KOPT-K1 (cell line): ENCODE data around the gene MBNL2.

ENCODE experiments used
- H3K27ac ChIP-seq: fragments of 200-600 bp; sonication (generic); 2 replicates; pipeline ENCODE4 v1.5.1; 2016; ENCODE audit warnings: antibody characterized with exemption, mild to moderate bottlenecking, low read depth, low read length; ENCODE audit not compliant: poor library complexity, severe bottlenecking
- H3K36me3 ChIP-seq: fragments of 200-600 bp; sonication (generic); 2 replicates; pipeline ENCODE4 v1.5.1; 2017; ENCODE audit warnings: antibody characterized with exemption, mild to moderate bottlenecking, low read length, moderate library complexity; ENCODE audit not compliant: insufficient read depth
- H3K9me3 ChIP-seq: fragments of 200-600 bp; sonication (generic); 2 replicates; pipeline ENCODE4 v1.5.1; 2017; ENCODE audit warnings: antibody characterized with exemption, low read length, mild to moderate bottlenecking; ENCODE audit not compliant: insufficient read depth, poor library complexity, severe bottlenecking

Gene MBNL2

DNA sequence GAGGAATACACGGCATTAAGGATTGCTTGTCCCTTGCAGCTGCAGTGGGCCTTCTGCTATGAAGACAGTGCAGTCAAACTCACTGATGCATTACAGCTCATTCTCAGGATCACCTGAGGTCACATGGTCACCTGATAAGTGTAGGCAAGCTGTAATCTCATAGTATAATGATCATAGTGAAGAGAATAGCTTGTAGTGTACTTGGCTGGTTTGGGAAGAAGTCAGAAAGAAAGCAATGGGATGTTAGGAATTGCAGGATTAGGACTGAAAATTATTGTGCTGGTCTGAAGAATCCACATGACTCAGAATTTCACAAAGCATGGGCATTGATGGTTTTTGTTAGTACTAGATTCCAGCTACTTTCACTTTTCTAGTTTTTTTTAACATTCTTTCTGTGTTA lies 76.7 kb downstream of the MBNL2 start:
- no peaks in the 10 kb centered on the region for H3K9me3 ChIP-seq
- H3K36me3 ChIP-seq: no peaks in the 10 kb centered on the region
- no peak overlapping the region for H3K27ac ChIP-seq

DNA sequence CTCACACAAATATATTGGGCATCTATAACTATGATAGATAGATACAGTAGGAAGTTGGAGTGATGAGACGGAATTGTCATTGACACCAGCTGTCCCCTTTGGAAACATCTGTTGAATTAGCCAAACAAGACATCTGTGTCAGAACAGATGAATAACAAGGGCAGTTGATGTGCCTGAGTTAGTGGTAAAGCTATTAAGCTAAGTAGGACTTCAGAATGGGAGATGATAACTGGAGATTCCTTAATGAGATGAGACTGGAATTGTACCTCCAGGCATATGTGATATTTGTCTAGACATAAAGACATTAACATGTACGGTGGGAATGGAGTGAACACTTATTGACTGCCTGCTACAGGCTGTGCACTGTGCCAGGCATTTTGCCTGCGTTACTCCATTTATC lies 78.7 kb downstream of the MBNL2 start:
- no peak overlapping the region for H3K27ac ChIP-seq
- no peaks in the 10 kb centered on the region for H3K9me3 ChIP-seq
- no peaks in the 10 kb centered on the region for H3K36me3 ChIP-seq

DNA sequence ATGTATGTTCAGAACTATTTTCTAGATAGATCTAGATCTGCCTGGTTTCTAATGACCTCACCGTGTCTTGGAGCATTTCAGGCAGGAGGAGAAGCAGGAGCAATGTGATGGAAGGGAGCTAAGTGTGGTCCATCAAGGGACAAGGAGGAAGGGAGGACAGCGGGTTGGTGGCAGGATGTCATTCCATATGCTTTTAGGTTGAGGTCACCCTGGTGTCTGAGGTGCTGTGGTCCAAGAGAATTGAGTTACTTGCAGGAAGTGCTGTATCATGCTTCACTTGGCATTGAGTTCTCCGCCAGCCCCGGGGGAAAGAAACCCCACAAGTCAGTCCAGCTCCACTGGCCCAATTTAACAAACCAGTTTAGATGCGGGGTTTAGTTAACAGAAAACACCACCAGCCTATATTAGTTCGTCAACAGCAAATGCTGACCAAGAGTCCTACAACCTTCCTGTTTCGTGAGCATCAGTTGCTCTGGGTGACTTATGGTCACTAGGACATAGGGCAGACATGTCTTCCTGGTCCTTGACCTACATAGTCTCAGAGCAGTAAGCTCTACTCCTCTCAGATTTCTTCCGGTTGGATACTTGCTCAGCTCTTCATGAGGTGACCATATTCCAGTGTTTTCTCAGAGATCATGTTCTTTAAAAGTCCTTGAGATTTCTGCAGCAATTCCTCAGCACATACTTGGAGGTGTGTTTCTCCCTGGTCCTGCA lies 79.4 kb downstream of the MBNL2 start:
- Histone ChIP-seq H3K27ac (no peak overlapping the region), H3K9me3 (no peaks in the 10 kb centered on the region), H3K36me3 (no peaks in the 10 kb centered on the region)

DNA sequence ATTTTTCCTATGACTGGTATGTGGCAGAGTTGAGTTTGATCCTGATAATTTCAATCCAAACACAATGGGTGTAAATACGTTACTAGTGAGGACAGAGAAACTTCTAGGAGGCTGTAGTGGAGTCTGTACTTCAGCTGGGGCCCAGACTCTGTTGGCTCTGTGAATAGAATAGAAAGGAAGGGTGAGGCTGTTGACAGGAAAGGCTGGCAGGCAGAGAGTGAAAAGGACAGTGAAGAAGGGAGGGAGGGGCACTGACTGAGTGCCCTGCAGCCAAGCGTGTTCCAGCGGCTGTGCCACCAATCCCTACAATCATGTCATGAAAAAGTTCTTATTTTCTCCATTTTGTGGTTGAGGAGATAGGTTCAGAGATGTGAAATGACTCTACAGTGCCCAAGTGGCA lies 80.5 kb downstream of the MBNL2 start:
- Histone ChIP-seq H3K27ac (no peak overlapping the region), H3K9me3 (no peaks in the 10 kb centered on the region), H3K36me3 (no peaks in the 10 kb centered on the region)

DNA sequence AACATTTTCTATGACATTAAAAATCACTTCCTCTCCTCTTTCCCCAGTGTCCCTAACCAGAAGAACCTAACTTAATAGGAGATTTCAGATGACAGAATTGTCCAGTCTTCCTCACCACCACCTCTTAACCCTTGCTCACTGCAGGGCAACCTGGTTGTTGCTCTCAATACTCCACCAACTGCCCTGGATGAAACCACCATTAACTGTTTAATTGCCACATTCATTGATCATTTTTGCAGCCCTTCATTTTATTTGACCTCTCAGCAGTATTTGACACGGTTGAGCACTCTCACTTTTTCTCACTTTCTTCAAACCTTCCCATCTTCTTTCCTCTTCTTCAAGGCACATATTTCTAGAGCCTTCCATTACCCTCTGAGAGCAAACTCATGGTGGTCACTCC lies 84.0 kb downstream of the MBNL2 start:
- Histone ChIP-seq H3K36me3 (no peaks in the 10 kb centered on the region), H3K9me3 (no peaks in the 10 kb centered on the region), H3K27ac (no peak overlapping the region)

DNA sequence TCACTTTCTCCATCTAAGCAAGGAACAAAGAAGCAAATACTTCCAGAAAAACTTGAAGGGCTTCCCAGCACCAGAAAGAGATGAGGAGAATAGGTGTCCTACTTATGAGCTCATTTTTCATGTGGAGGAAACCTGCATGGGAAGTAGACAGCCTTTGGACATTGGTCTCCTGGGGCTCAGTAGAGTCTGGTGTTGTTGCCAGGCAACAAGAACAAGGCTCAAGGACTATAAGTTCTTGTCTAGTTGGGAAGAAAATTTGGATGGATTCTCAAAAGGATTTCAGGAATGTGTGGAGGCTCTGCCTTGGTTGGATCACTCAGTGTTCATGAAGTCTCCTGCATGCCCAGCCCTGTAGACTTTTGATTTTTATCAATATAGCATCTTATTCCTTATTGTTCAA lies 84.5 kb downstream of the MBNL2 start:
- Histone ChIP-seq H3K27ac (no peak overlapping the region), H3K9me3 (no peaks in the 10 kb centered on the region), H3K36me3 (no peaks in the 10 kb centered on the region)

DNA sequence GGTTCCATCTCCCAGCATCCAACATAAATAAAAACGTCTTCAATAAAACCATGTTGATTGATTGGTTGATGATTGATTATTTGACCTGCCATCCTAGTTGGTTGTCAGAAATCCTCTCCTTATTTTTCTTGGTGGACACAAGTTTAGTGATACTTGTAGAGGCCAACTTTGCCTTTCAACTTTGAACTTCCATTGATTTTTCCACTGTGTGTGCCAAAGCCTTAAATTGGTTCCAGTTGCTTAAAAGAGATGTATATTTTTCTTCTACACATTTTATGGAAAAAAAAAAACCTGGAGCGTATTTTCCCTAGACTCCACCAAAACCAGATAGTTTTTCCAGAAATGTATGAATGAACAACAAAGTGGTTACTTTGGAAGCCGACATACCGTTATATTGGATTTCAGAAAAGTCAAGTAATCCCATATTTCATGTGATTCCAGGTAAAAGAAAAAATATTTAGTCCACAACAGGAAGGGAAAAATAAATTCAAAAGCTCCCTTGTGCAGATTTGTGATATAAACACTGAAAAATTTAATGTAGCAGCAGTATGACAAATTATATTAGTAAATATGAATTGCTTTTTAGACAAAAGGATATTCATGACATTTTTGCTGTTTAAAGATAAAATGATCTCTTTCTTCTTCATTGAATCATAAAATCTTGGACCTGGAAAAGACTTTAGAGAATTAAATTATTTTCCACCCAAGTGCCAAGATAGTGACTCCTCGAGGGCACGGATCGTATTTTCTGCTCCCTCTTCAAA lies 85.2 kb downstream of the MBNL2 start:
- no peak overlapping the region for H3K27ac ChIP-seq

DNA sequence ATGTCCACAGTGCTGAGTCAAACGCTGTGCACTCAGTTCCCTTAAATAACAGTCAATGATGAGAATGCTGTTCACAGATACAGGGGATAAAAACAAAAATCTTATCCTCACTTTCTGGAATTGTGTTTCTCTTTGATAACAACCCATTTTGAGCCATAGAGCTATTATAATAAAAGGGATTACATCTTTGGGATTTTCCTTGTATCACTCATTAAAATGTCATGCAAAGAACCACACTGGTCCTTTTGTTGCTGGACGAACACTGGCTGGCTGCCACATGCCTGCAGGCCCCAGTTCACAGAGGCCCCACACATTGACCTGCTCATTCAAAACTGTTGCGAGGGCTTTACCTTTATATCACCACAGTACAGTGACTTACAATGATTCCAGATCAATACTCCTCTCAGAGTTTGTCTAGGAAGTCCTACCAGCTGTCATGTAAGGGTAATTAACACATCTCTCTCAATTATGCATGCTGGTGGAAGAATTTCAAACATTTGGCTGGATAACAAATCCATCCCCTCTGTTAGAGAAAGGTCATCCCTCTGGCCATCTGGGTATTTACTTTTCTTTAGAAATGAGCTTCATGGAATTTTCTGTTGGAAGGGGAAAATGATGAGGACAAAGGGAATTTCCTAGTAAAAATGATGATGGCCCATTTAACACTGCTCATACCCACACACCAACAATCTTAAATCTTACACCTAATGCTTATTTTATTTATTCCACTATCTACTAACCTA lies 85.9 kb downstream of the MBNL2 start:
- no peaks in the 10 kb centered on the region for H3K36me3 ChIP-seq
- no peaks in the 10 kb centered on the region for H3K9me3 ChIP-seq

More for the DNA sequence above, 85.2 kb downstream of the MBNL2 start:
- Histone ChIP-seq H3K9me3 (no peaks in the 10 kb centered on the region), H3K36me3 (no peaks in the 10 kb centered on the region)

DNA sequence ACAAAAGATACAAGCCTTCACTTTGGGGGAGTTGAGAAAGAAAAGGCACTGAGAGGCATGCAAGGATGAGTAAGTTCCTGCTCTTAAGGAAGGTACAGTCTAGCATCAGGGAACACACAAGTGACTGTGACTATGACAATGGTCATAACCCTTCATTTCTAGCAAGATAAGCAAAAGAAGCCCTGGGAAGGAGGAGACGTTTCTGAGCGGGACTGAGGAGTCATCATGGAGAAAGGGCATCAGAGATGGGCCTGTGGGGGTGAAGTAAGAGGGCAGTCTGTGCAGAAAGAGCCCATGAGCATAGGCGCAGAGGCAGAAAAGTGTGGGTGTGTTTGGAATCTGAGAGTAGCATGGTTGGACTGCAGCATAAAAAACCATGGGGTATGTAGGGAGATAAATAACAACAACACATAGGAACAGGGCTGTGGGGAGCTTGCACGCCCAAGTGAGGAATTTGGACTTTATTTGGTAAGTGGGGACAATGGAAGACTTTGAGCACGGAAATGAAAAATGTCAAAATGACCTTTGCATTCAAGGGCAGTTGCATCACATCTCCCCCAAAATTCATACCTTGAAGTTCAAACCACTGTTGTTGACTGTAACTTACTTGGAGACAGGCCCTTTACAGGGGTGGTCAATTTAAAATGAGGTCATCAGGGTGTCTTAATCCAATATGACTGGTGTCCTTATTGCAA lies 86.7 kb downstream of the MBNL2 start:
- Histone ChIP-seq H3K9me3 (no peaks in the 10 kb centered on the region), H3K36me3 (no peaks in the 10 kb centered on the region), H3K27ac (no peak overlapping the region)

More for the DNA sequence above, 85.9 kb downstream of the MBNL2 start:
- no peak overlapping the region for H3K27ac ChIP-seq

DNA sequence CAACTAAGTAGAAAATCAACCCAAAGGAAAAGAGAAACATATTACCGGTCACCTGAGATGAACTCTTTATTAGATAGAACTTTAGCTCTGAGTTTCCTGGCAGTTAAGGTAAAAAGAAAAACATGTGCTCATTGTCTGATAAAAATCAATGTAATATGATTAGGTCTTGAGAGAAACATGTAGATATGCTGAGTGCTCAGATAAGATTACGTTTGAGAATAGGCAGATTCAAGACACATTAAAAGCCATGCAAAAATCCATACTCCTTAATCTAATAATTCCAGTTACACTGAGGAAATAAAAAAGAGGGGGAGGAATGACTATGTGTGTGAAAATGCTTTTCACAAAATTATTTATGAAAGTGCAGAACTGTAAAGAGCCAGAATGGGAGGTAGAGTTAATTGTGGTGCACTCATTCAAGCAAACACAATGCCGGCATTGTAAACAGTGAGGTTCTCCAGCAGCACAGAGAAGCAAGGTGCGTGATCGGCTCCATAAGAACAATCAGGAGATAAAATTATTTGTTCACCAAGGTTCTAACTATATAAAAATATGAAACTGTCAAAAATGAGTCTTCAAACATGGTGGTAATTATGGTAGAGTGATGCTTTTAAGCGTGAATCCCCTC lies 88.8 kb downstream of the MBNL2 start:
- Histone ChIP-seq H3K9me3 (no peaks in the 10 kb centered on the region), H3K36me3 (no peaks in the 10 kb centered on the region), H3K27ac (no peak overlapping the region)

DNA sequence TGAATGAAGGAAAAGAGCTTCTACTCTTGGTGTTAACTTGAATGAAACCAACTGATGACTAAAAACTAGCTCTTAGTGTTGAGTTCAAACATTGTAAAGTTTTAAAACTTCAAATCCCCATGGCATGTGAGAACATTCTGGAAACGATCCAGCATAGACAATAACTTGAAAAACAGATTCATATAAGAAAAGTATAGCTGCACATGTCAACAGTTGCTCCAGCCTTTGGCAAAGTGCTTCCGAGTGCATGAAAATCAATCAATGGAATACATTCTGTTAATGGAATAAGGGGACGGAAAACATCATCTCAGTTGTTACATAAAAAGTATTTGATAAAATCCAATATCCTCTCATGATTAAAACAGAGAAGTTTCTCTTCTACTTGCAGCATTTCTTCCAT lies 89.8 kb downstream of the MBNL2 start:
- H3K9me3 ChIP-seq: no peaks in the 10 kb centered on the region
- no peak overlapping the region for H3K27ac ChIP-seq
- no peaks in the 10 kb centered on the region for H3K36me3 ChIP-seq

DNA sequence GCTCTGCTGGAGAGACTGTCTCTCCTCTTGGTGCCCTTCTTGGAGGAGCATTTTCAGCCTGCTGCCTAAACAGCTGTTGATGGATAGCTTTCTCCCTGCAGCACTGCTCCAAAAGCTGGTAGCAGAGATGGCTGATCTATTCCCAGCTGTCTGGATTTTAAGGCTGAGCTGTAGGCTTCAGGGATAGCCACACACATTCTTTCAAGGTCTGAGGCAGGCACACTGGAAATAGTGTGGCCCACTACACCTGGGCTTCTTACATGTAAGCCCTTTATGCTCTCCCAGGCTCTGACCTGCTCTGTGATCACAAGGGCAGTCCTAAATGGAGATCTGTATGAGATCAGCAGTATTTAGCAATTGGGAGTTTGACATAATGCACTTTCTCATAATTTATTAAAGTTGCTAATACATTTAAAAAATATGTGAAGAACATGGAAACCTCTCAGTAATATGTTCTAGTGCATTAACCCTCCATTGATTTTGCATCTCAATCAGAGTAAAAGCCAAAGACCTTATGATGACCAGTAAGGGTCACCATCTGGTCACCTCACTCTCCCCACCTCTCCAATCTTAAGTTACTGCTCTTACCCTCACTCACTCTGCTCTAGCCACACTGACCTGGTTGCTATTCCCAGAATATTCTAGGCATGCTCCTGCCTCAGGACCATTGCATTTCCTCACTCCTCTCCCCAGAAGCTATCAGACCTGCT lies 91.6 kb downstream of the MBNL2 start:
- no peaks in the 10 kb centered on the region for H3K36me3 ChIP-seq
- H3K9me3 ChIP-seq: no peaks in the 10 kb centered on the region
- no peak overlapping the region for H3K27ac ChIP-seq

DNA sequence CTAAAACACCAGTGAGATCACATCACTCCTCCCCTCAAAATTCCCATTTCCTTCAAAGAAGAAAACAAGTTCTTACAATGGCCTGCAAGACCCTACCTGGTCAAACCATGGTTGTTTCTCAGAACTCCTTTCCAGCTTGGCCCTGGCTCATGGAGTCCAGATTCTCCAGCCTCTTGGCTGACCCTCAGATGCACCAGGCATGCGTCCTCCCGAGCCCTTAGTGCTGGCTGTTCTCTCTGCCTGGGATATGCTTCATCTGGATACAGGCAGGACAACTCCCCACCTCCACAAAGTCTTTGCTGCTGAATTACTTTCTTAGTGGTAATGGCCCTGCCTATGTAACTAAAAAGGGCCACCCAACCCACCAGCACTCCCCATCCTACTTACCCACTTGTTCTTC lies 94.3 kb downstream of the MBNL2 start:
- Histone ChIP-seq H3K9me3 (no peaks in the 10 kb centered on the region), H3K36me3 (no peaks in the 10 kb centered on the region)

DNA sequence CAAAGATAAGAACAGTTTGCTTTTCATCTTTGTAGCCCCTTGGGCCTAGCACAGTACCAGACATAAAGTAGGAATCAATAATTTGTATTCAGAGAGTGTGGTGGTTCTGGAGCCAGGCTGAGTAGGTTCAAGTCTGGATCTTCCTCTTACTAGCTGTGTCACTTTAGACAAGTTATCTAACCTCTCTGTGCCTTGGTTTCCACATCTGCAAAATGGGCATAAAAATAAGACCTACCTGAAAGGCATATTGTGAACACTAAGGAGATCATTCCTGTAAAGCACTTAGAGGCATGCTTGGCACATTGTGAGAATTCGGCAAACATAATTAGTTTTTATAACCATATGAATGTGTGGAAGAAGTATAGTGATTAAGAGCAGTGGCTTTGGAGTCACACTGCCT lies 95.8 kb downstream of the MBNL2 start:
- H3K9me3 ChIP-seq: no peaks in the 10 kb centered on the region
- no peak overlapping the region for H3K27ac ChIP-seq
- H3K36me3 ChIP-seq: no peaks in the 10 kb centered on the region

More for the DNA sequence above, 94.3 kb downstream of the MBNL2 start:
- no peak overlapping the region for H3K27ac ChIP-seq
